Measurements from ENCODE around the gene LRRFIP1.
"Not testable (repeated sequence)": the region's sequence is repeated elsewhere in the genome, so short reads cannot be mapped to it uniquely, and the experiment has no call there.

Gene LRRFIP1

GRCh38 chr2:237732070-237732469 is 104.7 kb downstream of the LRRFIP1 start:
- no peak for DNase-seq

- no peak for DNase-seq
Observed at GRCh38 chr2:237732790-237733381, 105.5 kb downstream of the LRRFIP1 start.

- DNase-seq: no peak
Observed at GRCh38 chr2:237733677-237734300, 106.4 kb downstream of the LRRFIP1 start.

DNA sequence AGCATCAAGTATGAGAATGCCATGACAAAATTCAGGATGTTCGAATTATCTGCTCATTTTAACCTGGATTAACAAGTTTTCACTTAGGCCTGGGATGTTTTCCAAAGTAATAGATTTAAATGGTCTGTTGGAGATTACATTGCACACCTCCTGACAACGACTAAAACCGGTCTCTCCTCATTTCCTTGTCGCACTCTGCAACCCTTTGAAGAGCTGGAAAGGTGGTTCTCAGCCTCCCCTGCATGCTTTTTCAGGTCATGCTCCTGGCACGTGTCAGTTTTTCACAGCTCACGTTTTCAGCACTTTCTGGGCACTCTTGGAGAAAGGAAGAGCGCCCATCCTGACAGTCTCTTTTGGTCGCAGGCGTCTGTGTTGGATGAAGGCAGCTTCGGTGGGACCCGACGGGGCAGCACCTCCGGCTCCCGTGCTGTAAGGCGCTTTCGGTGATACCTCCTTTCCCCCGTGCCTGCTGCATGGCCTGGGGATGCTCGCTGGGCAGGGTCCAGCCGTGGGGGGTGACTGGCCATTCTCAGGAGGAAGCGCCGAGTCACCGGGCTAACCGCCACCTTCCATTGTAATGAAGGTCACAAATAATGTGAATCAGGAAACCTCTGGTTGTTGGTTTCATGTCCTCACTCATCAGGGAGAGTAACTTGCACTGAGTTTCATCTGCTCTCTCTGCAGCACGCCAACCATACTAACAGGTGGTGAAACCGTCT is 107.7 kb downstream of the LRRFIP1 start:
- no peak for DNase-seq

- DNase-seq: no peak
Observed at GRCh38 chr2:237735798-237736197, 108.4 kb downstream of the LRRFIP1 start.

DNA sequence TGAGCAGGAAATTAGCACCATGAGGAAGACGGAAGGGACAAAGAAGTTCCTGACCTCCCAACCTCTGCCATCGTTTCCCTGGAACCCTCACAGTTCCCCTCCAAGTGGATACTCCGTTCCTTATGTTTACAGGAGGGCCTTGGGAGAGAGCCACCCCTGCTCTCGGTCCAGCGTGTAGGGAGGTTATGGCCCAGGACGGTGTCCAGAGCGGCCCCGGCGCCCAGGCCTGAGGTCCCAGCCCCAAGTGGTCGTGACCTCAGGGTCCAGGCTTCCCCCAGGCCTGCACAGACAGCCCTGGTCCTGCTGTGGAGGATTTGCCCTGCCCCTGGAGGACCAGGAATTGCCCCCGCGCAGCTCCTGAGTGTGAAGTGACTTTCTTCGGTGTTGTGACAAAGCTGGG is 109.4 kb downstream of the LRRFIP1 start:
- DNase-seq: no peak

DNA sequence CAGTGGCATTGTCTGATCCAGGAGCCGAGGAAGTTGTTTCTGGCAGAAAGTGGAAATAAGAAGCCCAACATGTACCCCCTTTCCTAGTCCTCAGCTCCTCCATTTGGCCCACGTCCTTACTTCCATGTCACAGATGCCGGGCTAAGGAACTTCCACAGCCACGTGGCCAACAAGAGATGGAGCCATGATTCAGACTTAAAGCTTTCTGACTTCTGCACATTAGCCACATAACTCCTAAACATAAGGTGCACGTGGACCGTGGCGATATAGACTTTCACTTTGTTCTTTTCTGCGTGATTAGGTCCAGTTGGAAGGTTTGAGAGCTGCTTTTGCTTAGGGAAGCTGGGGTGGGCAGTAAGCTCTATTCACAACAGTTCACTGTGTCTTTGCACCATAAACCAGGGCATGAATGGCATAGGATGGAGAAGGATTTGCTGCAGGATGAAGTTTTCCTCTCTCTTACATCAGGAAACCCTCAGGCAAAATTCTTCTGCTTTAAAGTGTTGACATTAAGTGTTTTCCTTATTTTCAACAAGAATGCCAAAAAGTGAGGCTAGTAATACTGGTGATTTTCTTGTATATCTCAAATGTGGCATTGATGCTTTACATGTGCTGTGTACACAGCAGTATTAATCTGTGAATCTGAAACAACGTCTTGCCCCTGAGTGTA is 109.9 kb downstream of the LRRFIP1 start:
- DNase-seq: no peak

GRCh38 chr2:237738255-237738654 is 110.9 kb downstream of the LRRFIP1 start:
- no peak for DNase-seq

DNA sequence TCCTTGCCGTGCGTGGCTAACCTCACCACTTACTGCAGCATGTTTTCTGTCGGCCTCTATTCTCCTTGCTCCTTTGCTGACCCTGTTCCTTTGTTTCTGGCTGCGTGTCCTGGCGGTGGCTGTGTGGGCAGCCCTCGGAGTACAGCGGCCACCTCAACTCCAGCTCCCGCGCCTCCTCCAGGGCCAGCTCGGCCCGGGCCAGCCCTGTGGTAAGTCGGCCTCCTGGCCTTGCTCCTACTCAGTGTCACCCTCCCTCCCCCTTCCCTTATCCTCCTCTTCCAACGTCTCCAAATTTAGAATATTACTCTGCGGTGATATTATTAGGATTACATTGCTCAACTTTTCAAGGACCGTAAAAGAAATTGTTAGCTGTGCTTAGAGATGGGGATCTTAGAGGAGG is 111.7 kb downstream of the LRRFIP1 start:
- no peak for DNase-seq

DNA sequence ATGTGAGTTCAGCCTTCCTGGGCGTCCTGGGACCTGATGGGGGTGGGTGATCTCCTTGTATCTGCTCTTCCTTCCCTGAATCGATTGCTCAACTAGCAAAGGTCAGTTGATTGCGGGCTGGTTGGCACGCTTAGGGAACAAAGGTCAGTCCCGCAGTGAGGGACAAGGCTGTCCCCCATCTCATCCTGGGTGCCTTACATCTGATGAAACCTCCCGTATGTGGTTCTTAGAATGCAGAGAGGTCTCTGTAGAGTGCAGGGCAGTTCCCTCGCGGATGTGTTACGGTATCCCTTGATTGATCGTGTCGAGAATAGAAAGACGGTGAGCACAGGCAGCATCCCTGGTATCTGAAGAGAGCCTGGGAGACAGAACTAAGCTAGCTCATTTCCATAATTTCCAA is 114.8 kb downstream of the LRRFIP1 start:
- DNase-seq: no peak

DNA sequence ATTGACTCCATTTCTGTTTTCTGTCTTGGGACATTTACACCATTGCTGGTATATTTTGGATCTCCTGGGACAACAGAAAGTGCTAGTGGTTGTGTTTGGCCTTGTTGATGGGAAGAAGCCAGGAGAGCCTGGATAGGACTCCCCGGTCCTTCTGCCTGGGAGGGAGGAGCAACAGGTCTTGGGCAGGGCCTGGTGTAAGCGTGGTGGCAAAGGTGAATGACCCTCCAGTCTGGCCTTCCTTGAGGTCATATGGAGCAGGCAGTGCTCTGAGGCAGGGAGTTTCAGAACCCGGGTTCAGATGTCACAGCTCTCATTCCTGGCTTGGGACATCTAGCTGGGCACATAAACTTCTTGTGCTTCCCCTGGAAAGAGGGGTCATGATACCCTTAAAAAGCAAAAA is 115.2 kb downstream of the LRRFIP1 start:
- no peak for DNase-seq

- DNase-seq: no peak
Observed at GRCh38 chr2:237743024-237743423, 115.6 kb downstream of the LRRFIP1 start.

DNA sequence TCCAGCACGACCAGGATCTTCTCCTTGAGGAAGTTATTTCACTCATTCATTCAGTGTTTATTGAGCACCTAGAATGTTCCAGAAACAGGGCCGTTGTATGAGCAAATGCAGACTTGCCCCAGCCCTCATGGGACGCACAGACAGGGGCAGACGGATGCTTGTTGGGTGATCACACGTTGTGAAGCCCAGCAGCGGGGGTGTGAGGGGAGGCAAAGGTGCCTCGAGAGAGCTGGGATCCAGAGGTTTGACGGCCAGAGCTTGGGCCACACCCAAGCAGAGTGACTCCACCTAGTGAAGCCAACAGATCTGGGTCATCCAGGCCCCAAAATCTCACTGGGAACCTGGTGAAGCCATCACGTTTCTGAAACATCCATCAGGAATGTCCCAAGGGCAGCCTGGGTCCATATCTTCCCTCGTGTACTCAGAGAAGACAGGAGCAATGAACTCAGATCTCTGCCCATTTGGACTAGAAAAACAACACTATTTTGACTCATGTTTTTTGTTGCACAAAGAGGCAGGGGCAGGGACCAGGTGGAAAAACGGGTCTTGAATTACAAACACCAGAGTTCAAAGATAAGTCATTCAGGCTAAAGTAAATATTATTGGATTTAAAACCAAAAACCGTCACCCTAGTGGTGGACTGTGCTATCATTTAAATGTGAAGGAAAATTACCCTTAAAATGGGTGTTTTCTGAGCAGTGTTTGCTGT is 116.3 kb downstream of the LRRFIP1 start:
- DNase-seq: no peak

DNA sequence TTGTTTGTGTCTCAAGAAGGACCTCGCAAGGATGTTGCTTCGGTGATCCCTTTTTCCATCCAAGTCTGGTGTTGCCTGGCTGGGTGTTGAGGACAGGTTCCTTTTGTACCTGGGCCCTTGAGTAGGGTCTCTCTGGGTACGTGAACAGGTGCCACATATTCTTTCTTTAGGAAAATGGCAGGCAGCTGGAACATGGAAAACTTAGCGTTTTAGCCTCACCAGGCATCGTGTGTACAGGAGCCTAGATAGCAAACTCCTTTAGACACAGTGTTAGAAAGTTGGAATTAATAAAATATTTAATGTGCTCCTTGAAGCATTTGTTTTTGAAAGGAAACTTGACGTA is 116.9 kb downstream of the LRRFIP1 start:
- no peak for DNase-seq

DNA sequence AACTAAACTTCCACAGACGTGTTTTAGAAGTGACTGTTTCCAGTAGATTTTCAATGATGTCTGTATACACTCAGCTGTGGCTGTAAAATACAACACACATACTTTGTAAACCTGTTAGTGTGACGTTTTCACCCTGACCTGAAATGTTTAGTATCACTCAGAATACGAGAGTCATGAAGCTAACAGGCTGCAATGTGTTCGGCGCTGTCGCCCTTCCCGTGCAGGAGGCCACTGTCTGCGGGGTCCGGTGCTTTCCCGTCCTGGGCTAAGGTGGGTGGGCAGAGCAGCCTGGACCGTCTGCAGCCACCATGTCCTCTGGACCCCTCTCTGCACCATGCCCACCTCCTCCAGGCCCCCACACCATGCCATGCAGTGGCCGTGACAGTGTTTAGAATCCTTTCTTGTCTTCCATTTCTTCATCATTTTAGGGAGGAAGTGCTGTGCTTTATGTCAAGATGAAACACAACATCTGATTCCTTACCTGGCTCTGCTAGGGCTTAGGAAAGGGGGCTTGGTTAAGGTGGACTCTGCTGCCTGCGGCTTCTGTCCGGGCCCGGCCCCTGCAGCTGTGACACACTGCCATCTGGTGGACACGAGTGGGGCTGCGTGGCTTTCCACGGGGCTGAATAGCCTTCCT is 117.3 kb downstream of the LRRFIP1 start:
- peak; percentile 72 for DNase-seq

DNA sequence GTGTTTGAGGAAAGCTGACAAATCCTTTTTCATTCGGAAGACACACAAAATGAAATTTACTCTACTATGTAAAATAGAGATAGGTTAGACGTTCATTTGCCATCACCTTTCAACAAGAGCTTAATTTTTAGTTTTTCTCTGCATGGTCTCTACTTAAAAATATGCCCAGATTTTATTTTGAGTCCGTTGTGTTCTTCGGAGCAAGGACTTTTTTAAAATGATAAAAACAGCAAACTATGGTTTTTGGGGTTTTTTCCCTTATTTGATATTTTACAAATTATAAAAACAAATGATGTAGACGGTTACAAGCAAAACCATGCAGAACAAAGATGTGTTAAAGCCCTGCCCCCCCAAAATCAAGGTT is 117.8 kb downstream of the LRRFIP1 start:
- DNase-seq: no peak

DNA sequence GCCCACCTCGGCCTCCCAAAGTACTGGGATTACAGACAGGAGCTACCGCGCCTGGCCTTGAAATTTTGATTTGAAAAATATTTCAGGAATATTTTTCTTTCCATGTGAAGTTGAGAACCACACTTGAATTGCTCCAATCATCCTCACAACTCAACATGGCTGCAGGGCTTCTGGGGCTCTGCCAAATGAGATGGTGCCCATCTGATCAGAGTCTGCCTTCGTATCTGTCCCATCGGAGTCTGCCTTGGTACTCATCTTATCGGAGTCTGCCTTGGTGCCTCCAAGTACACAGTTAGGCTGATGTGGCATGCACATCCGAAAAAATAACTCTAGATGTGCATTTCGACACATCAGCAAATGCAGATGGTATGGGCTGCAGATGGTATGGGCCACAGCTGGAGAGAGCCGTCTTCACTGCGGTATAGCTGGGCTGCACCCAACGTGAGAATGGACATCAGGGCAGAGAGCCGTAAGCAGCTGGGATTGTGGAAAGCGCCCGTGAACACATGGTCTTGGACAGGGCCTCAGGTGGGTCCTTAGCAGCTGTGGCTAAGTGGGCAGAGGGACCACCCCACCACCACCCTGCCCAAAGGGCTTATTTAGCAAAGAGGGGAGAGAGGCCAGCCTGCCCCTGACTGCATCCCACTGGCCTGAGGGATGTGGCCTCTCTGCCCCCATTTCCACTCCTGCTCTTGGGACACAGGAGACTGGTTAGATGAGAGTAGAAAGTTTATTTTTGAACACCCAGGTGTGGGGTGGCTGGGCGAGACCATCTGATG is 119.1 kb downstream of the LRRFIP1 start:
- no peak for DNase-seq

GRCh38 chr2:237747189-237747588 is 119.8 kb downstream of the LRRFIP1 start:
- DNase-seq: no peak

GRCh38 chr2:237749002-237749401 is 121.6 kb downstream of the LRRFIP1 start:
- no peak for DNase-seq

DNA sequence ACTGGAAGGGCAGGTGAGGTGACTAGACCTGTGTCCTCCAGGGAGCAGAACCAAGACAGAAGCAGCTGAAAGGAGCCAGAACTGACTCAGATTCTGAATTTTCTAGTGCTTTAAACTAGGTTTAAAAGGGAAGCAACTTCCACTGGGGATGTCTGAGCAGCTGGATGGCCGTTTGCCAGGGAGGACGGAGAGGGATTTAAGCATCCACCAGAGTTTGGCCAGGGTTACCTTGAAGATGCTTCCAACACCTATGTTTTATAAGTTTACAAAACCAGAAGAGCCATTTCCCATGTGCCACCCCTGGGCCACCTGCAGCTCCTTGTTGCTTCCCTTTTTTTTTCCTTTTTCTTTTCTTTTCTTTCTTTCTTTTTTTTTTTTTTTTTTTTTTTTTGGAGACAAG is 122.6 kb downstream of the LRRFIP1 start:
- no peak for DNase-seq

DNA sequence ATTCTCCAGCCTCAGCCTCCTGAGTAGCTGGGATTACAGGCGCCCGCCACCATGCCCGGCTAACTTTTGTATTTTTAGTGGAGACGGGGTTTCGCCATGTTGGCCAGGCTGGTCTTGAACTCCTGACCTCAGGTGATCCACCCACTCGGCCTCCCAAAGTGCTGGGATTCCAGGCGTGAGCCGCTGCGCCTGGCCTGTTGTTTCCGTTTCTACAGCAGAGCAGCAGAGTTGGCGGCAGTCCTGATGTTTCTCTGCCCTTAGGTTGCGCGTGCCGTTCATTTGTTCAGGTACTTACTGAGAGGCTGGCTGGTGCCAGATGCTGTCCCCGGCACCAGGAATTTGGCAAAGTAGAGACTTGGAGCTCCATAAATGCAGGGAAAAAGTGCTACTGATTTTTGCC is 123.1 kb downstream of the LRRFIP1 start:
- not testable (repeated sequence) for DNase-seq

DNA sequence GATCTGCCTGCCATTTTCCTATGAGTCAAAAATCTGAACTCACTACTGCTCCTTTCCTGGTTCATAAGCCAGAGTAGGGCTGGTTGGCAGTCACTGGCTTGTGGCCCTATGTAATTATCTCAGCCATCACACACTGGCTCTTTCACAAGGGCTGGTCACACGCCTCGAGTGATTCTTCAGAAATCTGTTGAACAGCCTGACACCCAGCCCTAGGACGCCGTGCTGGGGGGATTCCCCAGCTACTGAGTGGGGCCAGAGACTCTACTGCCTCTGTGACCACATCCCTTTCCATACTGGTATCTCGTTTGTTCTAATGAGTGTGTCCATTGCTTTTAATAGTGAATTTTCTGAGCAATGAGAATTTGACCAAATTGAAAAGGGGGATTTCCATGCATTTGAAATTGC is 125.4 kb downstream of the LRRFIP1 start:
- no peak for DNase-seq
